Measurements from ENCODE around the gene ESR2.
"Not testable (repeated sequence)": the region's sequence is repeated elsewhere in the genome, so short reads cannot be mapped to it uniquely, and the experiment has no call there.

ESR2 gene

DNA sequence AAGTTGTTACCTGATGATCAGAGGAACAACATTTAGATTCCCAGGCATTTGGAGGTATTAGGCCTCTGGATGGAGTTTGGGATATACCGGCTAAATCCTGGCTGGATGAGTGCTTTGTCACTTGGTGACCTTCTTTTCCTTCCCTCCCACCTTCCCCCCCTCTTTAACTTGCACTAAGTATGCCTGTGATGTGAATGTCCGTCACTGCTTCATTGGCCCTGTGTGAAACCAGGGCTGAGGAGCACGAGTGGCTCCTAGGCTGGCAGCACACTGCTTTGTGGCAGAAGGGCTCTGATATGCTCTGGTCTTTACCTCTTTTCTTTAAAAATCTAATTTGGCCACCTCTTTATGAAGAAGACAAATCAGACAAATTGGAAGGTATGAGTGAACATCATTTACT is 95.7 kb downstream of the ESR2 start:
- DNase-seq (ENCODE audit: low read depth in 2 of 2) = no peak

DNA sequence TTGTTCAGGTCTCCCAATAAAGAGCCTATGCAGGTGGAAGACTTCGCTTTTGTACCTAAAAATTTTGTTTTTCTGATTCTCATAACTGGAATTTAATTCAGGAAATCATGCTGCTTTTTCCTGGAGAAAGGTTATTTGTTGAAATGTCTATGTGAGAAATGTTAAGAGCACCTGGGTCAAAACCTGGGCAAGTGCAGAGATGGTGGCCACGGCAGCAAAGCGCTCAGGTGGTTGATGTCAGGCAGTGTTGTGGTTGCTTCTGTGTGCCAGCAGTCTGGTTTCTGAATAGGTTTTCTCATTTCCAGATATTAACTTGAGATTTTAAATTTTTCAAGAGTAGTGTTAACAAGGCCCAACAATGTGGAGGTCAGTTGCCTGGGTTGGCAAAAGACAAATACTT is 96.2 kb downstream of the ESR2 start:
- DNase-seq (ENCODE audit: low read depth in 2 of 2) = no peak

DNA sequence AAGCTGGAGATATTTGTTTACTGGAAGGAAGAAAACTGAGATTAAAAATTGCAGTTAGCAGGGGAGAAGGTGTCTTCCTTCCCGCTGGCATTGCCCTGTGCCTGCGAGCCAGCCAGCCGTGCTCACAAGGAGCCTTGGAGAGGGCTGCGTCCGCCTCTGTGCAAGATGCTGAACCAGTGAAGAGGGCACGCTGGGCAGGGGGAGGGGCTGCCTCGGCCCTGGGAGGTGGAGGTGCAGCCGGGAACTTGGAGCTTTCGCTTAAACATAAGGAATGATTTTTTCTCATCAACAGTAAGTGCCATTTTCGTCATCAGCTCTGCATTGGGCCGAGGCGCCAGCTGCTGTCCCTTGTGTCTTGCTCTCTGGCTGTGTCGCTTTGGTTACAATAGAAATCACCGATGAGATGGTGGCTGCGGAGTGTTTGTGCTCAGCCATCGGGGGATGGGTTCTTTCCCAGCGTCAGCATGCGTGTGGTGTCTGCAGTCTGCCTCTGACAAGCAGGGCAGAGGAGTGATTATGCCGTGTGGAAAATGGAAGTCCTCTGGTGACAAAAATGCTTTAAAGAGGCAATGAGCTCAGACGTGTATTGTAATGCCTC is 97.3 kb downstream of the ESR2 start:
- no peak for DNase-seq (ENCODE audit: low read depth in 2 of 2)

DNA sequence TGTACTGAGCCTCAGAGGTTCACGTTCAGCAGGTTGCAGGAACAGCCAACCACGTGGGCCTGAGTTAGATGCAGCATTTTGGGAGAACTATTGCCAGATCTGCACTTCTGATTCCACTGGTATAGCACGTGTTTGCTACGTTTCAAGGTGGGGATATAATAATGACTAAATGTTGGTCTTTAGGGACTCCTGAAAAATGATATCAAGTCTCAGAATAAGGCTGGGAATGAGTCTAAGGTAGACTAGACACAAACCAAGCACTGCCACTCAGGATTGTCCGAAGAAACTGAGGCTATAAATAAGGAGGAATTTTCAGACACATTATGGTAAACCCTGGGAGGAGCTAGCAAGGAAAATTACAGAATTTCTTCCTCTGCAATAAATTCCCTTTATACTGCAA is 98.1 kb downstream of the ESR2 start:
- DNase-seq (ENCODE audit: low read depth in 2 of 2) = no peak

DNA sequence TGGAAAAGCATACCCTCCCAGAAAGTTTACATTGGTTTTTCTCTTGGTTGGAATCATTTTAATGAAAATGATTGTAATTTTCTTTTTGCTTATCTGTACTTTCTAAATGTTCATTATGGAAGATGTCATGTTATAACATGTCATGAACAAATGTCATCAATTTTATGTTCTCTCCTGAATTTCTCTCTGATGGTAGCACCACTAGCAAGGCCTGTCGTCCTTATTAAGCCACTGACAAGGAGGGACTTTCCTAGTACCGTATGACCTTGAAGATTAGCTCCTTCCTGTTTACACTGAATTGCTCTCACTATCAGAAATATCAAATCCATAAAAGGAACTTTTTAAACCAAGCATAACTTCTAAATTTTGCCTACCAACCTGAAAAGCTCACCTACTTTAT is 99.0 kb downstream of the ESR2 start:
- no peak for DNase-seq (ENCODE audit: low read depth in 2 of 2)

DNA sequence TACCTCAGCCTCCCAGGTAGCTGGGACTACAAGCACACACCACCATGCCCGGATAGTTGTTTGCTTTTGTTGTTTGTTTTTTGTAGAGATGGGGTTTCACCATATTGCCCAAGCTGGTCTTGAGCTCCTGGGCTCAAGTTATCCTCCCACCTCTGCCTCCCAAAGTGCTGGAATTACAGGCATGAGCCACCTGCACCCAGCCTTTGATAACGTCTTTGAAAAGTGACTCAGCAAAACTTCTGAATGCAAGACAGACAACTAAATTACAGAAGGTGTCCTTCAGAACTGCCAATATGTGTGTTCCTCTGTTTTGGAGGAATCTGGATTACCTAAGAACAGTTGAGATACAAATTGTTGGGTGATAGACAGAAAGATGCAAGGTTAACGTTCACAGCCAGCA is 99.8 kb downstream of the ESR2 start:
- no peak for DNase-seq (ENCODE audit: low read depth in 2 of 2)

DNA sequence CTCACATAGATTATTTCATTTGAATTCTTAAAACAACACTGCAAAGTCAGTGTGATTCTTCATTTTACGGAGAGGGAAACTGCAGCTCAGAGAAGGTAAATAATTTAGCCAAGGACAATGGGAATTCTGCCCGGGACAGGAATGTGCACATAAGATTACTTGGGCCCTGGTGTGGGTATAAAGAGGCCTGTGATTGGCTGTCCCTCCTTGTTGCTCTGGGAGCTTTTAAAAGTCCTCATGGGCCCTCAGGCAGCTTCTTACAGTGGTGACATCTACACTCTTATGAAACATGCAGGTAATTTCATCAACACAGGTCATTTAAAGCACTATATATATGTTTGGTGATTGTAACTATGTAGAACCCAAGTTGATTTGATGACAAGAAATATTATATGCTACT is 100.3 kb downstream of the ESR2 start:
- no peak for DNase-seq (ENCODE audit: low read depth in 2 of 2)

DNA sequence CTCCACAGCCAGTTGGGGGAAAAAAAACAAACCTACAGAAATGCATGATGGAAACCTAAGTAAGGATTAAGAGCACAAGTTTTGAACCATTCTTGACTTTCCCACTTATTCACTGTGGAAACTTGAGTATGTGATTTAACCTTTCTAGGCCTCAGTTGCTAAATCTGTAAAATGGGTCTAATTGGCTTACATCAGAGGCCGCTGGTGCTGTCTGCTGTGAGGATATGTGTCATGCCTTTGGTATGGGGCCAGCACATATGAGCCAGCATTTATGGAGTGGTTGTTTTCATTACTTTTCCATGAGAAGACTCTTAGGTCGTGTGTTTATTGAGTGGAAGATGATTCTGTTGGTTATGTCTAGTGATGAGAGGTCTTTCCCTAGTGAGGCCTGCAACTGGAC is 102.4 kb downstream of the ESR2 start:
- DNase-seq (ENCODE audit: low read depth in 2 of 2) = no peak

DNA sequence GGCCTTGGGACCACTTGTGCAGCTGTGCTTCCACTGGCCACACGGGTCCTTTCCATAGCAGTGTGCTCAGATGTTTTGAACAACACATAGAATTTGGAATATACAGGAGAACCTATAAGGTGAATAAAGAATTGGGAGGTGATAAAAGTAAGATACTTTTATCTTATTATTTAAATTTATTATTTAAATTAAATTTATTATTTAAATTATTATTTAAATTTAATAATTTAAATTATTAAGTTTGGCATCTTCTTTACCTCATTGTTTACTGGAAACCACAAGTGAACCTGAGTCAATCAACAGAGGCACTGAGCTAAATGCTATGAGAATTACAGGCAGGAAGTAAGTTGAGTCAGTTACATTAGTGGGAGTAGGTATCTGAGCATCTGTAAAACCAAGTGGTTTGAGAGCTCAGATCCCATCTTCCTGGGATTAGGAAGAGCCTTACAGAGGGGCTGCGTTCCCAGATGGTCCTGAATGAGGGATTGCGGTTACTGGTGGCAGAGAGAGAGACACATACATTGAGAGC is 103.1 kb downstream of the ESR2 start:
- no peak for DNase-seq (ENCODE audit: low read depth in 2 of 2)

DNA sequence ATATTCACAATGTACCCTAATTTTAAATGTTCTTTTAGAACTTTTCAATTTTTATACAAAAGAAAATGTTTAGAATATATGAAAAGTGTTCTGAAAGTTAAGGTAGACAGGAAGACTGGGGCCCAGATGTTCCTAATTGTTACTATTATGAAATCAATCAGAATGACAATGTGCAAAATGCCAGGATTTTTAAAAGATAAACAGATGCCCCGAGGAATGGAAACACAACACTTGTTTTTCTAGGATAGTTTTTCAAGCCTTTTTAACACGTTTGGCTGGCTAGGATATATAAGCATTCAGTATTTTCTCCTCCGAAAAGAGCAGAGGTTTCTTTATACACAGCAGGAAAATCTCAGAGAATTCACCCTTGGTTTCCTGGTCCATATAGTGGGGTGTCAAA is 106.8 kb downstream of the ESR2 start:
- DNase-seq (ENCODE audit: low read depth in 2 of 2) = no peak

DNA sequence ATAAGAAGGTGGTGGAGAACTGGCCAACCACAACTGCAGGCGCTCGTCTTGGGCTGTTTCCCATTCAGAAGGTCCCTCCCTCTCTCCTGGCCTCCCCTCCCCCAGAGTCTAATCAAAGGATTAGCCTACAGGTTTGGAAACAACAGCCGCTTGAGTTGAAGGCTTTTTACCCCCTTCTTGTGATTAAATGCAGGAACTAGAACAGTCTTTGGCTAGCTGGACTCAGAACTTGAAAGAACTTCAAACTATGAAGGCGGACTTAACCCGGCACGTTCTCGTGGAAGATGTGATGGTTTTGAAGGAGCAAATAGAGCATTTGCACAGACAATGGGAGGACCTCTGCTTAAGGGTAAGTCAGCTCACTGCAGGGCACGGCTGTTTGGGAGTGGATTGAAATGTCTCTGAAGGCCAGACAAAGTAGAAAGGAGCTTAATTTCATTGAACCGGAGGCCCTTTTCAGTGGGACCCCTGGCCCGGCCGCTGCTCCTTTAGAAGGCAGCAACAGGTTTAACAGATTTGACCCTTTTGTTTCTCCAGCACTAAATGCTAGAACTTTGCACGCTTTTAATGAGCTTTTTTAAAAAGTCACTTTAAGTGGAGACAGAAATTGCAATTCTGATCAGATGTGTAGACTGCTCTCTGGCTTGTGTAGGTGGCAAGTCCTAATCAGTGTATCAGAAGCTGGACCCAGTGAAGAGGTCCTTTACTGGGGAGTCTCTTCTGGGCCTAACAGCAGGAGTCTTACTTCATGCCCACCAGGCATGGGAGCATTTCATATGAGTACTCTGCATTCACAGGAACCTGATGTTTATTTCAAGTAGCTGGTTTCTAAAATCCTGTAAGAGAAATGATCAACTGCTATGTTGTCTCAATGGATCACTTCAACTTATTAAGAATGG is 107.7 kb downstream of the ESR2 start:
- DNase-seq (ENCODE audit: low read depth in 2 of 2) = no peak

DNA sequence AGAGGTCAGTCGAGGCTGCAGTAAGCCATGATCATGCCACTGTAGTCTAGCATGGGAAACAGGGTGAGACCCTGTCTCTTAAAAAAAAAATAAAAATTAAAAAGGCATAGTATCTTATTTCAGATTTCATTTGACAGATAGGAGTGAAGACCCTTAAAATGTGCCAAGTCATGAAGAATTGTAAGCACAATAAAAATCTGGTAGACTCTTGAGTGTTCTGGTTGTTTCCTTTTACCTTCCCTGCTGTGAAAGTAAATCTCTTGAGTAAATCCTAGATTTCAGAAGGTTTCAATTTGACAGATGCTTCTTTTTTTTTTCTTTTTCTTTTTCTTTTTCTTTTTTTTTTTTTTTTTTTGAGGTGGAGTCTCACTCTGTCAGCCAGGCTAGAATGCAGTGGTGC is 109.0 kb downstream of the ESR2 start:
- no peak for DNase-seq (ENCODE audit: low read depth in 2 of 2)

DNA sequence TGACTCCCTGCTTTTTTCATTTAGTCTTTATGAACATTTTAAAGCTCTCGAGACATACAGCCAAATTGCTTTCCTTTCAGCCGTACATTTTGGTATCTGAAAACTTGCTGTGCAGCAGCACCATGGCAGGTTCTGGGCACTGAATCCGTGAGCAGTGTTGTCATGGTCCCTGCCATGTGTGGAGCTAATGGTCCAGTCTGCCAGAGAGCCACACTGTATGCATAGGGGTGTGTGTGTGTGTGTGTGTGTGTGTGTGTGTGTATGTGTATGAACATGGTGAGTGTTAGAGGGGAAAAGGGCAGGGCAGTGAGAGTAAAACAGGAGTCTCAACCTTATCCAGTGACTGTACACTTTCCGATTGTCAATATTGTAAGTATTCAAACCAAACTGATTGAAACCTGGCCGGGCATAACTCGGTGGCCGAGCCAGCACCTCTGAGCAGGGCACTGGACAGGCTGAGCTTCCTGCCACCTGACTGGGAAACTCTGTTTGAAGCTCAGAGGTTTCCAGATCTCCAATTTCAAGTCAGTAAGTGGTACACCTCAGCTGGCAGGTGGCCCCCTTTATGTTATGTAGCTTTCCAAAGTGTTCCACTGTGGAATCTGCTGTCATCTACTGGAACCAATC is 110.0 kb downstream of the ESR2 start:
- no peak for DNase-seq (ENCODE audit: low read depth in 2 of 2)

DNA sequence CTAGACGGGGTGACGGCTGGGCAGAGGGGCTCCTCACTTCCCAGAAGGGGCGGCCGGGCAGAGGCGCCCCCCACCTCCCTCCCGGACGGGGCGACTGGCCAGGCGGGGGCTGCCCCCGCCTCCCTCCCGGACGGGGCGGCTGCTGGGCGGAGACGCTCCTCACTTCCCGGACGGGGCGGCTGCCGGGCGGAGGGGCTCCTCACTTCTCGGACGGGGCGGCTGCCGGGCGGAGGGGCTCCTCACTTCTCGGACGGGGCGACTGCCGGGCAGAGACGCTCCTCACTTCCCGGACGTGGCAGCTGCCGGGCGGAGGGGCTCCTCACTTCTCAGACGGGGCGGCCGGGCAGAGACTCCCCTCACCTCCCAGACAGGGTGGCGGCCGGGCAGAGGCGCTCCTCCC is 111.3 kb downstream of the ESR2 start:
- not testable (repeated sequence) for DNase-seq (ENCODE audit: low read depth in 2 of 2)

DNA sequence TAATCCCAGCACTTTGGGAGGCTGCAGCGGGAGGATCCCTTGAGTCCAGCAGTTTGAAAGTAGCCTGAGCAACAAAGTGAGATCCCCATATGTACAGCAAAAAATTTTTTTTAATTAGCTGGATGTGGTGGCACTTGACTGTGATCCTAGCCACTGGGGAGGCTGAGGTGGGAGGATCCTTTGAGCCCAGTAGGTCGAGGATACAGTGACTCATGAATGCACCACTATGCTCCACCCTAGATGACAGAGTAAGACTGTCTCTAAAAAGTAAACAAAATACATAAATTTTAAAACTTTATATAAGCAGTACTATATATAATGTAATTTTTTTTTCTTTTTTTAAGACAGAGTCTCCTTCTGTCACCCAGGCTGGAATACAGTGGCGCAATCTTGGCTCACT is 115.4 kb downstream of the ESR2 start:
- no peak for DNase-seq (ENCODE audit: low read depth in 2 of 2)

DNA sequence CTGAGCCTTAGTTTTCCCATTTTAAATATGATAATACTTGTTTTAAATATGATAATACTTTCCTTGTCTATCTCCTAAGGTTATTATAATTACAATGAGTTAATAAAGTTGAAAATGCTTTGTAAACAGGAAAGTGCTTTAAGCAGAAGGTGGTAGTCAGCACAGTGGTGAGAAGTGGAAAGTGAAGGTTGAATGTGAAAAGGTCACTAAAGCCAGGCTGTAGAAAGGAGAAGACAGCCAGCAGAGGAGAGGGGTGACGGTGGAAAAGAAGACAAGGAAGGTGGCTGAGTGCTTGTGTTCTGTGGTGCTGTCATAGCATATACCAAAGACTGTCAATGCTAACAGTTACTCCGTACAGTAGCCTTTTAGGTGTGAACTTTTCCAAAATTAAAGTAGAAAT is 117.8 kb downstream of the ESR2 start:
- DNase-seq (ENCODE audit: low read depth in 2 of 2) = no peak

DNA sequence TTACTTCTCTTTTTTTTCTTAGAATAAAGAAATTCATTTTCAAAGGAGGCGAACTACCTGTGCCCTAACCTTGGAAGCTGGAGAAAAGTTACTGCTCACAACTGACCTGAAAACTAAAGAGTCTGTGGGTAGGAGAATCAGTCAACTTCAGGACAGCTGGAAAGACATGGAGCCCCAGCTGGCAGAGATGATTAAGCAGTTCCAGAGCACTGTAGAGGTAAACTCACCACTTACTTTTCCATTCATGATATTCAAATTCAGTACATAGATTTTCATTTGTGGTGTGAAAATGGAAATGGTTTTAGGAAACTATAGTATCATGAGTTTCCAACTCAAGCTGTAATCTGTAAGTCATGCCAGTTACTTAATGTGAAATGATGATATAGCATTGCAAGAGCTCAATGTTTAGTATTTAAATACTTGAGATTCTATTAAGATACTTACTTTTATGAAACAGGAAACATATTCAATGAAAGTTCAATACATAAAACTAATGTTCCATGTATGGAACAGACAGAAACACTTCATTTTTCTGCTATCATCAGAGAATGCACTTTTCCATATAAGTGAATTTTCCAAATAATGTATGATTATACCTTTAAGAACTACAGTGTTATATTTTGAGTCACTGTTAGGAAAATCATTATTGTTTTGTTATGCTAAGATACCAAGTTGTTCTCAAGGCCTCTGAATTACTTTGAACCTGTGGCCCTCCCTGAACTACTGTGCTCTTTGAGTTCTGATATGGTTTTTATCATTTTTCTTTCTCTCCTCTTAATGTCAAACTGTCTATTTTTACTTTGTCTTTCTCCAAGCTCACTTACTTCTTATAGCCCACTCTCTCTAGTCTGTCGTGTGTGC is 119.0 kb downstream of the ESR2 start:
- DNase-seq (ENCODE audit: low read depth in 2 of 2) = no peak

DNA sequence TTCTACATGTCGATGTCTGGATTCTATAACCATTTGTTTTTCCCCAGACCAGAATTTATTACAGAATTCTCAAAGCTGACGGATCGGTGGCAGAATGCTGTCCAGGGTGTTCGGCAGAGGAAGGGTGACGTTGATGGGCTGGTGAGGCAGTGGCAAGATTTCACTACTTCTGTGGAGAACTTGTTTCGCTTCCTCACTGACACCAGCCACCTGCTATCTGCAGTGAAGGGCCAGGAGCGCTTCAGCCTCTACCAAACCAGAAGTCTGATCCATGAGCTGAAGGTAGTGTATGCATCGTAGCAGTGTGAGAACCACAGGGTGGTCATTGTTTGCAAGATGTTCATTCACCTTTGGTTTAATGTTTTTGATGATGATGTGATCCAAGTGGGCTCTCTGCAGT is 124.0 kb downstream of the ESR2 start:
- DNase-seq (ENCODE audit: low read depth in 2 of 2) = no peak

DNA sequence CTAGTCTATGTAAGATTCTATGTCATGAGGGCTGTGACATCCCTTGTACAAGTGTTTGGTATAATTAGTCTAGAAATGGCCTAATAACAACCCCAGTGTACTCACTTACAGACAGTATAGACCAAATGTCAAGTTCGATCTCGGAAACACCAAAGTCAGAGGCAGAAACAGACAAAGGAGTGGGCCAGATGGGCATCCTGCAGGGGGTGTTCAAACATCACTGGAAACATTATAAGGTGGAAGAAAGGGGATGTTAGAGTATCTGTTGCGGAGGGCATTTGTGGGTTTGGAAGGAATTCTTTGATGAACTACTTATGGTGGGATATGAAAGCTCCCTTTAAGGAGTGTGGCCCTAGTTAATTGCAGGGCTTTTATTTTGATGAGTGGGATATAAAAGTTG is 134.6 kb downstream of the ESR2 start:
- DNase-seq (ENCODE audit: low read depth in 2 of 2) = no peak

DNA sequence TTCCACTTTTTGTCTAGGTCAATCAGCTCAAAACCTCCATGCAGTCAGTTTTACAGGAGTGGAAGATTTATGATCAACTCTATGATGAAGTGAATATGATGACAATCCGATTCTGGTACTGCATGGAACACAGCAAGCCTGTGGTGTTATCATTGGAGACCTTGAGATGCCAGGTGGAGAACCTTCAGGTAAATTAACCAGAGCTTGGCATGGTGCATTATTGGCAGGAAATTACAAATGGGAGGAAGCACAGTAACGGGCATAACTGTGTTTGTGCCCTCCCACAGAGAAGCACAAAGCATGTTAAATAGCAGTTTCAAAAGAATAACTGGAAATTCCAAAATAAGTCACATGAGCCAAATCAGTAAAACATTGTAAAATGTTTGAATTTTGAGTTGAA is 135.6 kb downstream of the ESR2 start:
- no peak for DNase-seq (ENCODE audit: low read depth in 2 of 2)

DNA sequence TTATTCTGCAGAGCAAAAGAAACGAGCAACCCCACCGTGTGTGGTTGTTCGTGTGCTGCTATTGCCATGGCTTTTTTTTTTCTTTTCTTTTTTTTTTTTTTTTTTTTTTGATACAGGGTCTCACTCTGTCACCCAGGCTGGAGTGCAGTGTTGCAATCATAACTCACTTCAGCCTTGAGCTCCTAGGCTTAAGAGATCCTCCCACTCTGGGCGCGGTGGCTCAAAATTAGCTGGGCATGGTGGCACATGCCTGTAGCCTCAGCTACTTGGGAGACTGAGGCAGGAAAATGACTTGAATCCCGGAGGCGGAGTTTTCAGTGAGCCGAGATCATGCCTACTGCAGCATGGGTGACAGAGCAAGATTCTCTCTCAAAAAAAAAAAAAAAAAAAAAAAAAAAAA is 144.2 kb downstream of the ESR2 start:
- no peak for DNase-seq (ENCODE audit: low read depth in 2 of 2)

Data from stimulated activated CD4-positive, alpha-beta T cell treated with anti-CD3 and anti-CD28 coated beads, Interleukin-15, amount 100 ng/mL, for 48 hours (primary cell).